Measurements from ENCODE around the gene SRSF9.

DNA sequence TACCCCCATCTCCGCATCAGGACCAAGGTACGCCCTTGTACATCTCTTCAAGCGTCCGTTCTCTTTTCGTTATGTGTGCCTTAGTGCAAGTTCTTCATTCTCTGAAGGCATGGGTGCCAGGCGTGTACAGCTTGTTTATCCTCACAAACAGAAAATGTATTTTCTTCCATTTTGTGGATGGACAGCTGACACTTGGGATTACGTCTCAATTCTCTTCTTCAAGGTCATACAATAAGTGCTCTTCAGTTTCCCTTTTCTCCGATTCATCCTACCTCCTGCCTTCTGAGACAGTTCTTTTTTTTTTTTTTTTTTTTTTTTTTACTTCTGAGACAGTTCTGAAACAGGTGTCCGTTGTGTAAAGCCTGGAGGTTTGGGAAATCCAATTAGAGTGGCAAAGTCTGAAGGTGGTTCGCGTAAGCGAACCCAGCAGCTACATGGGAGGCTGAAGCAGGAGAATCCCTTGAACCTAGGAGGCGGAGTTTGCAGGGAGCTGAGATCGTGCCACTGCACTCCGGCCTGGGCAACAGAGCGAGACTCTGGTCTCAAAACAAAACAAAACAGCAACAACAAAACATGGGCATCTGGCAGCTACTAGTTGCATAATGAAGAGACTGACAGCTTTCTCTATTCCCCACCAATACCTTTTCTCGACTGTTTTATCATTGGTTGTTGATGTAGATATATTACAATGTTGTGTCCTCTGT, 30.9 kb downstream of the SRSF9 start:
- TF ChIP-seq, protein P1, sequence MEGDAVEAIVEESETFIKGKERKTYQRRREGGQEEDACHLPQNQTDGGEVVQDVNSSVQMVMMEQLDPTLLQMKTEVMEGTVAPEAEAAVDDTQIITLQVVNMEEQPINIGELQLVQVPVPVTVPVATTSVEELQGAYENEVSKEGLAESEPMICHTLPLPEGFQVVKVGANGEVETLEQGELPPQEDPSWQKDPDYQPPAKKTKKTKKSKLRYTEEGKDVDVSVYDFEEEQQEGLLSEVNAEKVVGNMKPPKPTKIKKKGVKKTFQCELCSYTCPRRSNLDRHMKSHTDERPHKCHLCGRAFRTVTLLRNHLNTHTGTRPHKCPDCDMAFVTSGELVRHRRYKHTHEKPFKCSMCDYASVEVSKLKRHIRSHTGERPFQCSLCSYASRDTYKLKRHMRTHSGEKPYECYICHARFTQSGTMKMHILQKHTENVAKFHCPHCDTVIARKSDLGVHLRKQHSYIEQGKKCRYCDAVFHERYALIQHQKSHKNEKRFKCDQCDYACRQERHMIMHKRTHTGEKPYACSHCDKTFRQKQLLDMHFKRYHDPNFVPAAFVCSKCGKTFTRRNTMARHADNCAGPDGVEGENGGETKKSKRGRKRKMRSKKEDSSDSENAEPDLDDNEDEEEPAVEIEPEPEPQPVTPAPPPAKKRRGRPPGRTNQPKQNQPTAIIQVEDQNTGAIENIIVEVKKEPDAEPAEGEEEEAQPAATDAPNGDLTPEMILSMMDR (IDR thresholded peaks at IDR 0.05) = no peak
- TF ChIP-seq POLR2A (IDR thresholded peaks at IDR 0.05) = no peak
